ENCODE results near the gene STMN3. TPM values are rescaled to one million over a fixed set of nuclear protein-coding genes. Genes with fewer than 3 reads are reported as not detected.

Gene STMN3
- total and polyA plus RNA-seq, 2 of the 8 experiments (the other 6 are each of a cell fraction or from before 2014, with no cell fraction given): 51.5 to 63.1 TPM

DNA sequence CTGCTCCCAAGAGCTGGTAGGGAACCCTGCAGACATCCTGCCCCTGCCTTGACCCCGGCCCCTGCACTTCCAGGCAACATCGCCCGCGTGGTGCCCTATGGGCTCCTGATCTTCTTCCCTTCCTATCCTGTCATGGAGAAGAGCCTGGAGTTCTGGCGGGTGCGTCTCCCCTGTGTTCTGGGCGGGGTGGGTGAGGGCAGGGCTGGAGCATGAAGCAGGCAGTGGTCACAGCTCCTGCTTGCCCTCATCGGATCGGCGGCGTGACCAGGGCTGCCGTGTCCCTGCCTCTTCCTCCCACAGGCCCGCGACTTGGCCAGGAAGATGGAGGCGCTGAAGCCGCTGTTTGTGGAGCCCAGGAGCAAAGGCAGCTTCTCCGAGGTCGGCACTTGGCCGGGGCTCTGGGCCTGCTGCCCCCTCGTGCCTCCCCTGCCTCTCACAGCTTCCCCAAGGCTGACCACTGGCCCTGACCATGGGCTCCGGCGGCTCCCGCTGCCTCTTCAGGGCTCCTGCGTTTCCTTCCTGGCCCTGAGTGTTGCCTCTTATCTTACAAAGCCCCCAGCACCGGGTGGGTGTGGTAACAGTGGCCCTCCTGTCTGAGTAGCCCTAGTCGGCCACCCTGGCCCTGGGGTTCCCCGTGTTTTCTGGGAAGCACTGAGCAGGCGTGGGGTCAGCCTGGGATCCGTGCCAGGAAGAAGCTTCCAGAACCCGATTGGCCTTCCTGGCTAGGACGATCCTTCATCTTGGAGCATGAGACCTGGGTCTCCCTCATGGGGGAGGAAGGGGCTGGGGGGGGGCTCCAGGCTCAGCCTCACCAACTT, 35.2 kb upstream of the STMN3 start:
- Histone ChIP-seq H3K79me1 (ENCODE audit: low read depth, low read length) (no peaks in the 10 kb centered on the region), H3K23ac (ENCODE audit: insufficient read length) (no peak overlapping the region), H3K27ac (ENCODE audit: low read depth, low read length) (no peak overlapping the region), H3K9me3 (ENCODE audit: insufficient read depth in 2 of 2, low read depth in 1 of 2, low read length in 1 of 2) (no peaks in the 10 kb centered on the region; a peak in 1 of 4 replicates), H4K20me1 (replicated peaks in 1 of 2; ENCODE audit: control insufficient read depth in 1 of 2, insufficient read depth in 2 of 2, low read length in 2 of 2) (peaks cover 0 to 5% of the 10 kb centered on the region in 2 experiments), H3K4ac (replicated peaks; ENCODE audit: insufficient read length, low read depth, low read length) (no peak overlapping the region), H3K56ac (replicated peaks; ENCODE audit: insufficient read length, low read depth, low read length) (no peak overlapping the region), H4K91ac (replicated peaks; ENCODE audit: insufficient read length, low read length) (no peak overlapping the region), H2AK5ac (ENCODE audit: low read depth, low read length) (no peak overlapping the region), H2BK20ac (ENCODE audit: low read length) (no peak overlapping the region), H3K9ac (replicated peaks in 1 of 4; ENCODE audit: extremely low read depth in 1 of 4, low read depth in 3 of 4, low read length in 3 of 4) (no peak overlapping the region), H2BK15ac (ENCODE audit: low read length) (no peak overlapping the region), H2BK120ac (replicated peaks; ENCODE audit: low read depth, low read length) (no peak overlapping the region), H3K4me1 (replicated peaks in 1 of 4; ENCODE audit: control insufficient read depth in 3 of 4, insufficient read depth in 4 of 4, low read length in 3 of 4) (no peaks in the 10 kb centered on the region; a peak in 1 of 7 replicates), H3K27me3 (replicated peaks in 1 of 4; ENCODE audit: control insufficient read depth in 3 of 4, extremely low read depth in 1 of 4, insufficient read depth in 3 of 4, low read length in 3 of 4) (no peaks in the 10 kb centered on the region), H3K79me2 (ENCODE audit: control insufficient read depth in 1 of 2, insufficient read depth in 2 of 2, low read length in 2 of 2) (no peaks in the 10 kb centered on the region), H4K5ac (ENCODE audit: insufficient read length, low read depth, low read length) (no peak overlapping the region), H3K36me3 (ENCODE audit: control insufficient read depth in 2 of 4, insufficient read depth in 4 of 4, low read length in 3 of 4) (no peaks in the 10 kb centered on the region), H4K8ac (ENCODE audit: extremely low read depth, insufficient read depth, low read length) (peak overlapping the region; percentile 62; the same call in 1 of the 2 replicates), H3K4me2 (ENCODE audit: insufficient read depth in 1 of 2, low read depth in 2 of 2, low read length in 2 of 2) (no peak overlapping the region), H2AFZ (ENCODE audit: low read length) (no peak overlapping the region), H3K23me2 (ENCODE audit: low read depth, low read length) (peaks cover 3% of the 10 kb centered on the region; the same call in 1 of the 2 replicates), H2BK12ac (ENCODE audit: low read depth, low read length) (no peak overlapping the region), H3K4me3 (ENCODE audit: extremely low read depth in 1 of 4, insufficient read depth in 2 of 4, low read depth in 3 of 4, low read length in 4 of 4) (no peak overlapping the region), H2BK5ac (ENCODE audit: low read depth, low read length) (no peak overlapping the region), H3K14ac (ENCODE audit: insufficient read length) (no peak overlapping the region), H3K18ac (ENCODE audit: extremely low read depth, low read length) (no peak overlapping the region)
- DNase-seq (ENCODE audit: low read depth in 1 of 2, low spot score in 2 of 2): no peak
- POLR2A ChIA-PET (ENCODE audit: partially characterized antibody): interaction anchor here (0.6 to 4.3 kb wide), 5 partner anchors 8 to 186 kb away, joined by 3 to 31 read pairs (median 6); partner anchors contain the start of gene TNFRSF6B
- FAIRE-seq: no peak
- WGBS, 2 experiments (ENCODE audit: extremely low coverage in 1 of 2, insufficient coverage in 1 of 2, insufficient read length in 1 of 2, insufficient replicate concordance in 2 of 2, low coverage in 1 of 2, low lambda C conversion rate in 2 of 2, missing lambda C conversion rate in 1 of 2): 97% methylated on average over 14 of the region's 31 CpGs; no CpG with 5 or more reads in 1 of the 2 experiments
- CTCF ChIA-PET (ENCODE audit: partially characterized antibody): interaction anchor here (1.1 to 1.7 kb wide), 3 partner anchors 10 to 151 kb away, joined by 3 to 4 read pairs (median 4); partner anchors contain the start of gene PTK6
- TF ChIP-seq SIN3A (conservative IDR thresholded peaks at IDR 0.05 in 1 of 2, IDR thresholded peaks at IDR 0.05 in 1 of 2; ENCODE audit: low read depth in 1 of 2, low read length in 2 of 2): no peak
- TF ChIP-seq POU5F1 (IDR thresholded peaks at IDR 0.05; ENCODE audit: low read depth, low read length): no peak
- TF ChIP-seq BRCA1 (IDR thresholded peaks at IDR 0.05; ENCODE audit: low read depth, low read length): no peak
- no peak for TF ChIP-seq CREB1 (IDR thresholded peaks at IDR 0.05)
- no peak for TF ChIP-seq EZH2 (IDR thresholded peaks at IDR 0.05; ENCODE audit: low read depth, low read length, severe bottlenecking)
- TF ChIP-seq CTBP2 (IDR thresholded peaks at IDR 0.05; ENCODE audit: borderline replicate concordance, insufficient read depth, insufficient read length, low read length): no peak
- TF ChIP-seq GABPA (IDR thresholded peaks at IDR 0.05; ENCODE audit: borderline replicate concordance, insufficient read depth, low read length): no peak
- TF ChIP-seq TAF7 (optimal IDR thresholded peaks at IDR 0.05; ENCODE audit: borderline replicate concordance, low read depth, low read length): no peak
- no peak for TF ChIP-seq NANOG (IDR thresholded peaks at IDR 0.05; ENCODE audit: insufficient read depth, low read depth, low read length, poor library complexity, severe bottlenecking)
- TF ChIP-seq RXRA (IDR thresholded peaks at IDR 0.05; ENCODE audit: insufficient read depth, low read depth, low read length): no peak
- TF ChIP-seq TCF12 (IDR thresholded peaks at IDR 0.05; ENCODE audit: low read depth, low read length): no peak
- TF ChIP-seq SP1 (IDR thresholded peaks at IDR 0.05; ENCODE audit: low read depth, low read length): no peak

Data from H1 (cell line).